Stimulated activated CD8-positive, alpha-beta memory T cell treated with anti-CD3 and anti-CD28 coated beads, Interleukin-12 subunit alpha, Interleukin-12 subunit beta, amount 100 ng/mL, for 24 hours (primary cell): Measurements from ENCODE around the gene DOCK6.
"Not testable (repeated sequence)": the region's sequence is repeated elsewhere in the genome, so short reads cannot be mapped to it uniquely, and the experiment has no call there.

ENCODE experiments used
- DNase-seq: peaks from one replicate; pipeline ENCODE4 v3.0.0-alpha.2; 2020; ENCODE audit errors: extremely low read depth

The DOCK6 gene

DNA sequence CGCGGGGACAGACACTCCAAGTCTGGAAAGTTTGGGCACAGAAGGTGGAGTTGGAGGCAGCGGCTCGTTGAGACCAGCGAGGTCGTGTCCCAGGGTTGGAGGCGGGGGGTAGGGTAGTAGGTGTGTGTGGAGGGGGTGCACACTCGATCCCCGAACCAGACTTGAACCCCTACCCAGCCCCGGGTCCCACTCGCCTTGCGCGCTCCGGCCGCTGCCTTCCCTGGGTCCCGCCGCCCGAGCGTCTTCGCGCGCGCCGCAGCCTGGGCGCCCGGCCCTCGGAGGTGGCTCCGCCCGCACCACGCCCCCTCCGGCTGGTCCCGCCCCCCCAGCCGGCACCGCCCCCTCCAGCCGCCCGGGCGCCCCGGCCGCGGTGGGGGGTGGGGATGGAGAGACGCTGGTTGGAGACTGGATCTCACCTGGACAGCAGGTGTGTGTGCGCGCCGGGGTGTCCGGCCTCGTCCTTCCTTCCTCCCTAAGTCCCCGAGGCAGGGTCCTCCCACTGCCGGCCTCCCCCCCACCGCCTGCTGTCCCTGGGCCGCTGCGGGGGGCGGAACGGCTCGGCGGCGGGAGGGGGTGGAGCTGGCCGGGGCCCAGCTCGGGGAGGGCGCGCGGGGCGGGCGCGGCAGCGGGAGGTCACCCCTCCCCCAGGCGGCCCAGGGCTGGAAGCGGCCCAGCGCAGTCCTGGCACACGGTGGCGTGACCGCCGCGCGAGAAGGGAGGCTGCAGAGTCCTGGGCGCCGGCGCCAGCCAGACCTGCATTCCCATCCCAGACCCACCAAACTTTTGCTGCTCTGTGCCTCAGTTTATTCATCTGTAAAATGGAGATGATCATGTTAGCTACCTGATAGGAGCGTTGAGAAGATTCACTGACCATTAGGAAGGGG lies 64.8 kb downstream of the DOCK6 start, which contains the start of gene KANK2:
KANK2 (minus strand) TSS at position 255 of the 884 bp plus-strand sequence. CDS start 3,034 bp downstream, outside the sequence.
- DNase-seq = peak; percentile 35

- no peak for DNase-seq
Observed at GRCh38 chr19:11196406-11197287, 65.7 kb downstream of the DOCK6 start.

DNA sequence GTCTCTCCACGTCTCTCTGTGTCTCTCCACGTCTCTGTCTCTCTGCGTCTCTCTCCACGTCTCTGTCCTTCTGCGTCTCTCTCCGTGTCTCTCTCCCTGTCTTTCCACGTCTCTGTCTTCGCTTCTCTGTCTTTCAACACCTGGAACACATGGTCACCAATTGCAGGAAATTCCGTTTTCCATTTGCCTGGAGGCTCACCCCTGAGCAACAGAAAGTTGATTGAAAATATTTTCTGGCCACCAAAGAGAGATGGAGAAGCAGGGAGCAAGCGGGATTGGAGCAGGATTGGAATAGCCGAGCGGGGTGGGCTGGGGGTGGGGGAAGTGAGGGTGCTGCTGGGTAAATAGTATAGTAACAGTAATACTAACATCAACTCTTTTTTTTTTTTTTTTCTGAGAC lies 66.6 kb downstream of the DOCK6 start:
- no peak for DNase-seq

GRCh38 chr19:11194656-11195558 lies 67.4 kb downstream of the DOCK6 start:
- DNase-seq = no peak

DNA sequence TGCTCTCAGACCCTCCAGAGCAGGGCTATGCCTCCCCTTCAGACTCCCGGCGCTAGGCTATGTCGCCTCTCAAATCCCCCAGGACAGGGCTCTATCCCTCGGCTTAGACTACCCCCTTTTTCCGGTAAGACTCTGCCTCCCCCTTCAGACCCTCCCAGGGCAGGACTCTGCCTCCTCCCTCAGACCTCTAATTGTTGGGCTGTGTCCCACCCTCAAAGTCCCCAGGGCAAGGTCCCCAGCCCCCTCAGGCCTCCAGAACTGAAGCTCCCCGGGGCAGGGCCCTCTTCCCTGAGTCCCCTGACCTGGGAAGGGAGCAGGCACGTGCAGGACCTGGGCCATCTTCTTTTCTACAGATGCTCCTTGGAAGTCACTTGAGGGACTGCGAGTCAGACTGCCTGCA lies 68.2 kb downstream of the DOCK6 start:
- DNase-seq = no peak

GRCh38 chr19:11192957-11193939 lies 69.1 kb downstream of the DOCK6 start:
- no peak for DNase-seq

DNA sequence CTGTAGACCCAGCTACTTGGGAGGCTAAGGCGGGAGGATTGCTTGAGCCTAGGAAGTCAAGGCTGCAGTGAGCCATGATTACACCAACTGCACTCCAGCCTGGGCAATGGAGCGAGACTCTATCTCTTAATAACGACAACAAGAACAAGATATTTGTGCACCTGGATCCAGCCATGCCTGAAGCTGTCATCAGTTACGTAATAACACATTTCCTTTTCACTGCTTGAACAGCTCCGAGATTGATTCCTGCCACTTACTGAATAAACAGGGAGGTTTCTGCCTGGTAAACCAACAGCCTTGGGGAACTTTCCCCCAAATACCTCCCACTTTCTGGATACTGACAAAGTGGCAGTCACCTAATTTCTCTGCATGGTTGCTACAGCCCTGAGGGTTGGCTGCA lies 70.4 kb downstream of the DOCK6 start:
- DNase-seq = no peak

DNA sequence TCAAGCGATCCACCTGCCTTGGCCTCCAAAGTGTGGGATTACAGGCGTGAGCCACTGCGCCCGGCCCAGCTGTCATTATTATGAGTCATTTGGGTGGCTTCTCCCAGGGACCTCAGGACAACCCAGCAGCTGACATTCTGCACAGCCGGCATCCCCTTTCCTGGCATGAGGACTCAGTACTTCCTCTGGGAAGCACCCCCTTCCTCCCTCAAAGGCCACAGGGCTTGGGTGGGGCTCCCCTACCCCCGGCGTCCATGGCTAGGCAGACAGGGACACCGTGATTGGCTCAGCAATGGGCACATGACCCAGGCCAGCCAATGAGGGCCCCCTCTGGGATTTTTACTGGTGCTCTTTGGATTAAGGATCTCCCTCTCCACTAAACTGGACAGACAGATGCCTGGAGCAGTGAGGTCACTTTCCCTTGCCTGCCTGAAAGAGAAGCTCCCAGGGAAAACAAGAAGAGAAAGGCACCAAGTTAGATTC lies 71.0 kb downstream of the DOCK6 start:
- no peak for DNase-seq

GRCh38 chr19:11190501-11190900 lies 71.8 kb downstream of the DOCK6 start:
- no peak for DNase-seq

DNA sequence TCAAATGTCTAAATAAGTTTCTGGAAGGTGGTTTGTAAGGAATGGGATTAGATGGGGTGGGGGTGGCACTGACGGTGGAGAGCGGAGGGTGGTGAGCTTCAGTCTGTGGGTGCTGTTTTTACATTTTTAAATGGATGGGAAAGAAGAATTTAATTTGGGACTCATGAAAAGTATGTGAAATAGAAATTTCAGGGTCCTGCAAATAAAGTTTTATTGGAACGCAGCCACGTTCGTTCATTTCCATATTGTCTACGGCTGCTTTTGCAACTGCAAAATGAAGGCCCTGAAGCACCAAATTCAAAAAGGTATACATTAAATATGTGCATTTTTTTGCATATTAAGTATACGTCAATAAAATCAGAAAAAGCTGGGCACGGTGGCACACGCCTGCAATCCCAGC lies 74.9 kb downstream of the DOCK6 start:
- no peak for DNase-seq

DNA sequence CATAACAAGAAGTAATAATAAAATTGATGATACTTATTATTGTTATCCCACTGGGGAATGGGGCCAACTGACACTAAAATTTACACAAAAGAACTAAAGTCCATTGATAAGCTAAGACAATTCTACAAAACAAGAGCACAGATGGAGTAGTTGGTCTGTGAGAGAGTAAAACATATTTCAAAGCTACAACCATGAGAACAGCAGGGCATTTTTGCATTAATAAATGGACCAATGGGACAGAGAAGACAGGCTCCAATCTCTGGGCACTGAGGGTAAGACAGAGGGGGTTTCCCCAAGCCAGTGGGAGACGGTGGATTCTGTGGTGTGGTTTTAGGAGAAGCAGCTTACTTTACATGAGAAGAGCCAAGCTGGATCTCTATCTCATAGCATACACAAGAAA lies 79.3 kb downstream of the DOCK6 start:
- DNase-seq = no peak

- no peak for DNase-seq
Observed at GRCh38 chr19:11181488-11181887, 80.8 kb downstream of the DOCK6 start.

GRCh38 chr19:11180975-11181374 lies 81.3 kb downstream of the DOCK6 start:
- DNase-seq = not testable (repeated sequence)

DNA sequence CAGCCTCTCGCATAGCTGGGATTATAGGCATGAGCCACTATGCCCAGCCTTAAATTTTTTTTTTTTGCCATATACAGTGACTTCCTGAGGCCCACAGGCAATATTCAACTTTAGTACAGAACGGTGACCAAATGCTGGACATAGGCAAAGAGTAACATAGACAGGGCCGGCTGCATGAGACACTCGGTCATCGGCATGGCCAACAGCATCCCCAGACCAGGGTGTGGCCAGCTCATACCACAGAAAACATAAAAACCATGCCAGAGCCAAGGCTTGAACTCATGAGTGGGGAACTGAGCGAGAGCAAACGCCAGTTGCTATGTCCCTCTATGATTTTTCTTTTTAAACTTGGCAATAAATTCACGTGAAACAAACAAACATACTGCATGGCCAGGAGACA lies 82.0 kb downstream of the DOCK6 start:
- no peak for DNase-seq

GRCh38 chr19:11179716-11180297 lies 82.5 kb downstream of the DOCK6 start:
- no peak for DNase-seq

DNA sequence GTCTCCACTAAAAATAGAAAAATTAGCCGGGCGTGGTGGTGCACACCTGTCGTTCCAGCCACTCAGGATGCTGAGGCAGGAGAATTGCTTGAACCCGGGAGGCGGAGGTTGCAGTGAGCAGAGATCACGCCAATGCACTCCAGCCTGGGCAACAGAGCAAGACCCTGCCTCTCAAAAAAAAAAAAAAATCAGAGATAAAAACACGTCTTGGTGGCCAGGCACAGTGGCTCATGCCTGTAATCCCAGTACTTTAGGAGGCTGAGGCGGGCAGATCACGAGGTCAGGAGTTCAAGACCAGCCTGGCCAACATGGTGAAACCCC lies 83.2 kb downstream of the DOCK6 start:
- not testable (repeated sequence) for DNase-seq

DNA sequence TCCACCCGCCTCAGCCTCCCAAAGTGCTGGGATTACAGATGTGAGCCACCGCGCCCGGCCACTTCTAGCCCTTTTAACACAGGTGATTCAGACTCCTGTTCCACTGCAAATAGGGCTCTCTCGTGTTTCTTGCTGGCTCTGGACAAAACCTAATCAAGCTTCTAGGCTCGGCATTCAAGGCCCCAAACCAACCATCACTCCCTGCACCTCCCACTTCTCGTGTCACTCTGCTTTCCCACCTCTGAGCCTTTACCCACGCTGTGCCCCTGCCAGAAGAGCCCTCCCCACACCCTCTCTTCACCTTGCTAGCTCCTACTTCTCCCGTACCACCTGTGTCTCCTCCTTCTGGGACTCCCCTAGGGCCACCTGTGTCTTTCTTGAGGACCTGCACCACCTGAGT lies 84.7 kb downstream of the DOCK6 start:
- no peak for DNase-seq

DNA sequence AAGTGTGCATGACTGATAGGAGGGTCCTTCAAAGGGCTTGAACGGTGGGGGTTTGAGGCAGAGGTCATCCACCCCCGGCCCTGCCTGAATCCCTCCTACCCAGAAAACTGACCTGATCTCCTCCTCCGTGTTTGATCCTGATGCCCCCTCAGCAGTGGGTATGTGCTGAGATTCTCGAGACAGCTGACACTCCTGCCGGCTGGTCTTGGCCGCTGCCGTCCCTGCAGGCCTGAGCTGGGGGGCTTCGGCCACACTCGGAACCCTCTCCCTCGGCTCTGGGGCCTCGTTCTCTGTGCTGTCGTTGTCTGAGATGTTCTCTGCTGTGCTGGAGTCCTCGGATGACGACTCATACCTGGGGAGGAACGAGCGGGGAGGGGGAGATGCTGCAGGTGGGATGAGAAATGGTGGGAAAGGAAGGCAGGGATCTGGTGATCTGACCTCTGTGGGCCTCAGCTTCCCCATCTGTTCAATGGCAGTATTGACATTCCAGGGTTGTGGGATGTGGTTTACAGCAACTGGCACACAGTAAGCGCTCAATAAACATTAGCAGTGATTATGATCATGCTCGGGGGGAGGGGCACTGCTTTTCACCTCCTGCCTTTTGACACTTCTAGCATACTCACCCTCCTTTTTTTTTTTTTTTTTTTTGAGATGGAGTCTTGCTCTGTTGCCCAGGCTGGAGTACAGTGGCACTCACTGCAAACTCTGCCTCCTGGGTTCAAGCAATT lies 85.7 kb downstream of the DOCK6 start:
- no peak for DNase-seq

- no peak for DNase-seq
Observed at GRCh38 chr19:11175920-11176319, 86.4 kb downstream of the DOCK6 start.
